ENCODE measurements around the gene C10orf90.
A peak's percentile ranks its signal among the peaks of the same experiment; 100 is the strongest.

Gene C10orf90

GRCh38 chr10:126425032-126425431, 245.5 kb downstream of the C10orf90 start:
- DNase-seq (ENCODE audit: low spot score) = no peak

GRCh38 chr10:126423732-126424491, 246.6 kb downstream of the C10orf90 start:
- DNase-seq (ENCODE audit: low spot score) = no peak

- no peak for DNase-seq (ENCODE audit: low spot score)
Observed at GRCh38 chr10:126422567-126422966, 247.9 kb downstream of the C10orf90 start.

- DNase-seq (ENCODE audit: low spot score) = no peak
Observed at GRCh38 chr10:126421756-126422256, 248.7 kb downstream of the C10orf90 start.

GRCh38 chr10:126420567-126421300, 249.8 kb downstream of the C10orf90 start:
- DNase-seq (ENCODE audit: low spot score) = no peak

GRCh38 chr10:126417220-126417825, 253.2 kb downstream of the C10orf90 start:
- DNase-seq (ENCODE audit: low spot score) = no peak

GRCh38 chr10:126409821-126410220, 260.7 kb downstream of the C10orf90 start:
- DNase-seq (ENCODE audit: low spot score) = peak; percentile 13

- no peak for DNase-seq (ENCODE audit: low spot score)
Observed at GRCh38 chr10:126408953-126409641, 261.4 kb downstream of the C10orf90 start.

GRCh38 chr10:126407831-126408230, 262.7 kb downstream of the C10orf90 start:
- no peak for DNase-seq (ENCODE audit: low spot score)

GRCh38 chr10:126405239-126405775, 265.2 kb downstream of the C10orf90 start:
- DNase-seq (ENCODE audit: low spot score) = no peak

GRCh38 chr10:126402721-126403695, 267.5 kb downstream of the C10orf90 start:
- no peak for DNase-seq (ENCODE audit: low spot score)

- no peak for DNase-seq (ENCODE audit: low spot score)
Observed at GRCh38 chr10:126400641-126401040, 269.9 kb downstream of the C10orf90 start.

GRCh38 chr10:126398924-126399323, 271.6 kb downstream of the C10orf90 start:
- no peak for DNase-seq (ENCODE audit: low spot score)

- DNase-seq (ENCODE audit: low spot score) = no peak
Observed at GRCh38 chr10:126398383-126398743, 272.1 kb downstream of the C10orf90 start.

GRCh38 chr10:126397640-126398382, 272.7 kb downstream of the C10orf90 start:
- DNase-seq (ENCODE audit: low spot score) = no peak

GRCh38 chr10:126397156-126397555, 273.3 kb downstream of the C10orf90 start:
- DNase-seq (ENCODE audit: low spot score) = no peak

- DNase-seq (ENCODE audit: low spot score) = no peak
Observed at GRCh38 chr10:126394948-126395347, 275.5 kb downstream of the C10orf90 start.

- DNase-seq (ENCODE audit: low spot score) = no peak
Observed at GRCh38 chr10:126393076-126393475, 277.4 kb downstream of the C10orf90 start.

- DNase-seq (ENCODE audit: low spot score) = no peak
Observed at GRCh38 chr10:126392469-126392868, 278.0 kb downstream of the C10orf90 start.

GRCh38 chr10:126392068-126392467, 278.4 kb downstream of the C10orf90 start:
- no peak for DNase-seq (ENCODE audit: low spot score)

All from COLO829 (cell line).